Measurements from ENCODE around the gene GAGE12J. TPM values are rescaled to one million over a fixed set of nuclear protein-coding genes. Genes with fewer than 3 reads are reported as not detected.
"Not testable (repeated sequence)": the region's sequence is repeated elsewhere in the genome, so short reads cannot be mapped to it uniquely, and the experiment has no call there.

GAGE12J gene
- total RNA-seq, 3 donors from 2014 or later: not detected

GRCh38 chrX:49310371-49310770, 11.5 kb upstream of the GAGE12J start:
- peak overlapping the region in 1 of 3 donors; percentile 42 for H3K4me3 ChIP-seq

GRCh38 chrX:49312176-49312575, 9.7 kb upstream of the GAGE12J start:
- no peak overlapping the region for H3K27ac ChIP-seq
- no peaks in the 10 kb centered on the region for H3K9me3 ChIP-seq
- DNase-seq (ENCODE audit: low spot score in 2 of 2): no peak
- no peaks in the 10 kb centered on the region for H3K36me3 ChIP-seq
- TF ChIP-seq POLR2A (IDR thresholded peaks at IDR 0.05): no peak
- TF ChIP-seq POLR2AphosphoS5 (IDR thresholded peaks at IDR 0.05): no peak
- TF ChIP-seq CTCF (IDR thresholded peaks at IDR 0.05): no peak
- H3K4me1 ChIP-seq: no peaks in the 10 kb centered on the region
- no peak overlapping the region for H3K4me3 ChIP-seq
- H3K27me3 ChIP-seq: peaks cover 0 to 20% of the 10 kb centered on the region in 2 donors
- intact Hi-C loops (cut with DNase I; ENCODE audit: low total_unique reads): no loop called here

More at GRCh38 chrX:49310371-49310770, 11.5 kb upstream of the GAGE12J start:
- H3K9me3 ChIP-seq: no peaks in the 10 kb centered on the region
- DNase-seq (ENCODE audit: low spot score in 2 of 2): no peak
- intact Hi-C loops (cut with DNase I; ENCODE audit: low total_unique reads): no loop called here
- no peaks in the 10 kb centered on the region for H3K36me3 ChIP-seq
- H3K4me1 ChIP-seq: no peaks in the 10 kb centered on the region
- no peak for TF ChIP-seq POLR2A (IDR thresholded peaks at IDR 0.05)
- TF ChIP-seq POLR2AphosphoS5 (IDR thresholded peaks at IDR 0.05): no peak
- H3K27ac ChIP-seq: no peak overlapping the region
- peaks cover 0 to 20% of the 10 kb centered on the region in 2 donors for H3K27me3 ChIP-seq

GRCh38 chrX:49316085-49316484, 5.8 kb upstream of the GAGE12J start:
- H3K27me3 ChIP-seq: peaks cover 0 to 17% of the 10 kb centered on the region in 2 donors
- intact Hi-C loops (cut with DNase I; ENCODE audit: low total_unique reads): no loop called here

GRCh38 chrX:49322266-49322665, 429 bp downstream of the GAGE12J start:
- H3K27ac ChIP-seq; H3K4me1 ChIP-seq; H3K36me3 ChIP-seq; DNase-seq (ENCODE audit: low spot score in 2 of 2); H3K4me3 ChIP-seq; H3K27me3 ChIP-seq; H3K9me3 ChIP-seq; intact Hi-C loops (cut with DNase I; ENCODE audit: low total_unique reads): not testable (repeated sequence)

More at GRCh38 chrX:49316085-49316484, 5.8 kb upstream of the GAGE12J start:
- H3K36me3 ChIP-seq: no peaks in the 10 kb centered on the region
- H3K4me3 ChIP-seq: no peak overlapping the region
- no peak for DNase-seq (ENCODE audit: low spot score in 2 of 2)
- TF ChIP-seq POLR2AphosphoS5 (IDR thresholded peaks at IDR 0.05): no peak
- no peak for TF ChIP-seq POLR2A (IDR thresholded peaks at IDR 0.05)
- TF ChIP-seq CTCF (IDR thresholded peaks at IDR 0.05): no peak
- H3K27ac ChIP-seq: no peak overlapping the region
- H3K4me1 ChIP-seq: no peaks in the 10 kb centered on the region
- H3K9me3 ChIP-seq: no peaks in the 10 kb centered on the region

GRCh38 chrX:49323735-49324134, 1.9 kb downstream of the GAGE12J start:
- DNase-seq (ENCODE audit: low spot score in 2 of 2); H3K9me3 ChIP-seq; H3K4me3 ChIP-seq; H3K36me3 ChIP-seq; H3K27me3 ChIP-seq; intact Hi-C loops (cut with DNase I; ENCODE audit: low total_unique reads); H3K4me1 ChIP-seq; H3K27ac ChIP-seq: not testable (repeated sequence)

GRCh38 chrX:49330421-49330820, 8.6 kb downstream of the GAGE12J start:
- H3K27me3 ChIP-seq; H3K4me1 ChIP-seq; DNase-seq (ENCODE audit: low spot score in 2 of 2); H3K9me3 ChIP-seq; H3K36me3 ChIP-seq; intact Hi-C loops (cut with DNase I; ENCODE audit: low total_unique reads); H3K4me3 ChIP-seq; H3K27ac ChIP-seq: not testable (repeated sequence)

- H3K36me3 ChIP-seq; DNase-seq (ENCODE audit: low spot score in 2 of 2); H3K9me3 ChIP-seq; H3K27ac ChIP-seq; intact Hi-C loops (cut with DNase I; ENCODE audit: low total_unique reads); H3K4me1 ChIP-seq; H3K27me3 ChIP-seq; H3K4me3 ChIP-seq: not testable (repeated sequence)
Observed at GRCh38 chrX:49331282-49331681, 9.4 kb downstream of the GAGE12J start, which contains the start of gene GAGE13. GAGE13 (plus strand) TSS chrX:49331582; CDS start chrX:49332738, 1,156 bp downstream.

GRCh38 chrX:49331841-49332240, 10.0 kb downstream of the GAGE12J start:
- intact Hi-C loops (cut with DNase I; ENCODE audit: low total_unique reads); DNase-seq (ENCODE audit: low spot score in 2 of 2); H3K9me3 ChIP-seq: not testable (repeated sequence)

GRCh38 chrX:49341449-49341848, 19.6 kb downstream of the GAGE12J start:
- H3K4me3 ChIP-seq; H3K27ac ChIP-seq; DNase-seq (ENCODE audit: low spot score in 2 of 2); H3K27me3 ChIP-seq; H3K36me3 ChIP-seq; intact Hi-C loops (cut with DNase I; ENCODE audit: low total_unique reads); H3K4me1 ChIP-seq; H3K9me3 ChIP-seq: not testable (repeated sequence)

More at GRCh38 chrX:49331841-49332240, 10.0 kb downstream of the GAGE12J start:
- not testable (repeated sequence) for H3K4me1 ChIP-seq, H3K27ac ChIP-seq, H3K27me3 ChIP-seq, H3K4me3 ChIP-seq, H3K36me3 ChIP-seq

GRCh38 chrX:49344496-49345175, 22.8 kb downstream of the GAGE12J start:
- intact Hi-C loops (cut with DNase I; ENCODE audit: low total_unique reads); DNase-seq (ENCODE audit: low spot score in 2 of 2); H3K27me3 ChIP-seq; H3K27ac ChIP-seq; H3K9me3 ChIP-seq; H3K36me3 ChIP-seq; H3K4me1 ChIP-seq; H3K4me3 ChIP-seq: not testable (repeated sequence)

GRCh38 chrX:49345402-49345801, 23.6 kb downstream of the GAGE12J start:
- H3K4me1 ChIP-seq; intact Hi-C loops (cut with DNase I; ENCODE audit: low total_unique reads); H3K27ac ChIP-seq; H3K36me3 ChIP-seq; H3K27me3 ChIP-seq; H3K4me3 ChIP-seq; H3K9me3 ChIP-seq; DNase-seq (ENCODE audit: low spot score in 2 of 2): not testable (repeated sequence)
